DMS53 treated with DMSO at 0.1 percent for 48 hours (cell line): ENCODE results near the gene JKAMP.
"Not testable (repeated sequence)": the region's sequence is repeated elsewhere in the genome, so short reads cannot be mapped to it uniquely, and the experiment has no call there.

Source experiments
- DNase-seq: peaks from one replicate; lab custom pipeline; 2025; ENCODE audit not compliant: unreplicated experiment; lab: John Stamatoyannopoulos, UW

The JKAMP gene, protein sequence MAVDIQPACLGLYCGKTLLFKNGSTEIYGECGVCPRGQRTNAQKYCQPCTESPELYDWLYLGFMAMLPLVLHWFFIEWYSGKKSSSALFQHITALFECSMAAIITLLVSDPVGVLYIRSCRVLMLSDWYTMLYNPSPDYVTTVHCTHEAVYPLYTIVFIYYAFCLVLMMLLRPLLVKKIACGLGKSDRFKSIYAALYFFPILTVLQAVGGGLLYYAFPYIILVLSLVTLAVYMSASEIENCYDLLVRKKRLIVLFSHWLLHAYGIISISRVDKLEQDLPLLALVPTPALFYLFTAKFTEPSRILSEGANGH

DNA sequence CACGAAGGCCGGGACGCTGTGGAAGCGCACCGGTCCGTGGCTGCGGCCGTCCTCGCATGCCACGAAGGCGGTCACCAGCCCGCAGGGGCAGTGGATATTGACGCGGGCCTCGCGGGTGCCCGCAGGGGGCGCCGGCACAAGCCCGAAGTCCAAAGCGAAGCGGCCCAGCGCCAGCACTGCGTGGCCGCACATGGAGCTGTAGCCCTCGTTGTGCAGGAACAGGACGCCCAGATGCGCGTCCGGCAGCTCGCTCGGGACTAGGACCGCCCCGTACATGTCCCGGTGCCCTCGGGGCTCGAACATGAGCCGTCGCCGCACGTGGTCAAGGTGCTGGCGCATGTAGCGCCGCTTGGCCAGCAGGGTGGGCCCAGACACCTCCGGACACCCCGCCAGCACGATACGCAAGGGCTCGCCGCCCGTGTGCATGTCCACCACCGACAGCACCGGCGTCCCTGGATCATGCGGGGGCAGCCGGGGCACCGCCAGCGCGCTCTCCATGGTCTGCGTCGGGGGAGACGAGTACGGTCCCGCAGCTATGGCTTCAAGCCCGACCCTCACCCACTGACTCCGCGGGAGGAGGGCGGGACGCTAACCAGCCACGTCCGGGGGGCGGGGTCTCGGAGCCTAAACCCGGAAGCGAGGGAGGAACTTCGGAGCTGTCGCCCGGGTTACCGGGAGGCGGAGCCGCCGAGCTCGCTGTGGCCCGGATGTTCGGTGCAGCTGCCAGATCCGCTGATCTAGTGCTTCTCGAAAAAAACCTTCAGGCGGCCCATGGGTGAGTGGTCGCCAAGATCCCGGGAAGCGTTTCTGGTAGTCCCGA lies at the start of gene JKAMP, which contains the start of gene L3HYPDH:
JKAMP (plus strand) TSS at position 699 of the 820 bp plus-strand sequence; CDS start at position 772, 73 bp downstream.
L3HYPDH (minus strand) TSS at position 590 of the 820 bp plus-strand sequence; CDS start at position 498, 92 bp downstream.
- peak; percentile 84 for DNase-seq

DNA sequence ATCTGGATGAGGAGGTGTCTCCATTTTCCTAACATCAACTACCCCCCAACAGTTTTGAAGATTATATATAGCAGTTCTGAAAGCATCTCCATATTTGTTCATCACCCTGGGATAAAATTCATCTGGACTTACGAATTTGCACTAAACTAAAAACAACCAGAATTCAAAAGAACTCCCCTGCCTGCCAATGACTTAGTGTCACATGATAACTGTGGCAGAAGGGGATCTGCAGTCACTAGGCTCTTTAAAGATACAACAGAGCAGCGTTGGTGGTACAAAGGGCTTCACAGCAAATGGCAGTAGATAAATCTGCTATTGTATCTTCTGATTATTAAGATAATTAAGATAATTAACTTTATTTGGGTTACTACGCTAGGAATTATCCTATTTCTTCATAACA lies 49.2 kb upstream of the JKAMP start:
- DNase-seq: no peak

DNA sequence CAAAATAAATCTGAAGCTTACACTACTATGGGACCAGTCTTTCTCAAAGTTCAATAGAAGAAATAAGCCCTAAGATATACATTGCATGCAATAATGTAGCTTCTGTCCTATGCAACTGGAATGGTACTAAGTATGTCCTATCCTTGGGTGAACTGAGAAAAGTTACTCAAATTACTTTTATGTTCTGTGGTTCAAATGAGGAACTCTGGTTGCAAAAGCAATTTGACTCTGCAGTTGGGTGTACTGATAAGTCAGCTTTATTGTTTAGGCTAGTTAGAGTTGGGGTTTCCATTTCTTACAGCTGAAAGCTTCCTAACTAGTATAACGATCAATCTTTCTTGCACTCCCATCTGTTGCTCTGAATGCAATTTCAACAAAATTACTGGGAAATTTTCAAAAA lies 48.3 kb upstream of the JKAMP start:
- DNase-seq: no peak

DNA sequence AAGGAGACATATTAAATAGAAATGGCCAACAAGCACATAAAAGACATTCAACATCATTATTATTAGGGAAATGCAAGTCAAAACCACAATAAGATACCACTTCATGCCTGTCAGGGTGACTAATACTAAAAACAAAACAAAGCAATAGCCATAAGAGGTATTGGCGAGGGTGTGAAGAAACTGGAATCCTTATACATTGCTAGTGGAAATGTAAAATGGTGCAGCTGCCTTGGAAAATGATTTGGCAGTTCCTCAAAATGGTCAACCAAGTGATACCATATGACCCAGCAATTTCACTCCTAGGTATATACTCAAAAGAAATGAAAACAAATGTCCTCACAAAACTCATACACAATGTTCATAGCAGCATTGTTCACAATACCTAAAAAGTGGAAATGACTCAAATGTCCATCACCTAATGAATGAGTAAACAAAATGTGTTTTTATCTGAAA lies 46.1 kb upstream of the JKAMP start:
- DNase-seq: no peak

DNA sequence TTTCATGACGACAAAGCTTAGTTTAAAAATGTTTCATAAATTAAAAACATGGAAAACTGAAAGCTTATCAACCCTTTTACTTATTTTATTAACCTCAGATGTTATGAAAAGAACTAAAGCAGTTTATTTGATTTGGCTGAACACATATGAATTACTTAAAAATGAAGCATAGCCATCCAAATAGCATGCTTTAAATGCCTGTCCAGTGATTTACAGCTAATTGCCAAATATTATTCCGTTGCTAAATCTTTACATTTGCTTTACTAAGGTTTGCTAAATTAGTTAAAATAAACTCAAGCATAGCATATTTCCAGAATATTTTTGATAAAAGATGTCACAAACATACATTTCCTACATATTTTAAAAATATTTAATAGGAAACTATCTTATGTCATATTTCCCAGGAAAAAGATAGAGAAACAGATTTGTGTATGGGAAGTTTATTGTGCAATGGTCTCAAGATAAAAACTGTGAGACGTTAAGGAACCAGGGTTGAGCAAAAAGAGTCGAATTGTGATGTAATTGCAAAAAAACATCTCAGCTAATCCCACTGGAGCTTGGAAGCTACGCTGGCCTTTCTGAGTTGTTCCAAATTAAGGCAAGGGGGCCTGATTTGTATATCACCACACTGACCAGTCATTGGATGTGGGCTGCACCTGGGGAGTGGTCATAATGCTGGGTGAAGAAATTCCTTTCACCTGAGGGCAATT lies 44.9 kb upstream of the JKAMP start:
- DNase-seq: no peak

DNA sequence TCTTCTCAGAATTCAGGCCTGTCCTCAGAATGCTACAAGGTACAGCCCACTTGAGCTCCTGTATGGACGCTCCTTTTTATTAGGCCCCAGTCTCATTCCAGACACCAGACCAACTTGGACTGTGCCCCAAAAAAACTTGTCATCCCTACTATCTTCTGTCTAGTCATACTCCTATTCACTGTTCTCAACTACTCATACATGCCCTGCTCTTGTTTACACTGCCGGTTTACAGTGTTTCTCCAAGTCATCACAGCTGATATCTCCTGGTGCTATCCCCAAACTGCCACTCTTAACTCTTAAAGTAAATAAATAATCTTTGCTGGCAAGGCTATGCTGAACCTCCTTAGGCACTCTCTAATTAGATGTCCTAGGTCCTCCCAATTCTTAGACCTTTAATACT lies 35.6 kb upstream of the JKAMP start:
- not testable (repeated sequence) for DNase-seq

DNA sequence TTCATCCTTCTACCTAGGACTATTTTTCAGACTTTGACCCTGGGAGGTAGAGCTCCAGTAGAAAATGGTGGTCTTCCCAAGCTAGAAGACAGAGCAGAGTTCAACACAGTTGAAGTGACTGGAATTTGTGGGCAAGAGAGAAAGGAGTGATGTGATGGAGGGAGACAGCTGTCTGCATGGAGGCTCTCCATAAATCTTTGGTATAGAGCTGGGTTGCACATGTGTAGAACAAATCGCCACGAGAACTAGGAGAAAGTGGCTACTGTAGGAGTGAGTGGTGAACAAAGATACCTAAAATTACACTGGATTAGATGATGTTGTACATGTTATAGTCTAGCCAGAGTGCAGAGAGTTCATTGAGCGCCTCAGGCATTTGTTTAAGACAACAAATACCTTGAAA lies 33.6 kb upstream of the JKAMP start:
- DNase-seq: no peak

DNA sequence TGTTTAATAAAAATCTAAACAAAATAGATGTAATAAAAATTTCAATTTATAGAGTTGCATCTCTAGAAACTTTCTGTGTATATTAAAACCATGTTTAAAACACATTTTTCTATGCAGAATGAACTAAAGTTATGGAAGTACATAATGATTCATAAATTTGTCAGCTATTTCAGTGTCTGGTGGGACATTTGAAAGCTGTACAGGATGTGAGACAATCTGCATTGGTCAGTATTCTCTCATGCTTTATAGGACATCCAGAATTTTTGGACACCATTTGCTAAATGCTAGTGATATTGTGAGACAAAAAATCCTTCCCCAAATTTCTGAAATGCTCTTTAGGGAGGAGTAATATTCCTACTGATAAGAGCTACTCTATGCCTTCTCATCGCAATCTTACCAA lies 32.5 kb upstream of the JKAMP start:
- DNase-seq: no peak

DNA sequence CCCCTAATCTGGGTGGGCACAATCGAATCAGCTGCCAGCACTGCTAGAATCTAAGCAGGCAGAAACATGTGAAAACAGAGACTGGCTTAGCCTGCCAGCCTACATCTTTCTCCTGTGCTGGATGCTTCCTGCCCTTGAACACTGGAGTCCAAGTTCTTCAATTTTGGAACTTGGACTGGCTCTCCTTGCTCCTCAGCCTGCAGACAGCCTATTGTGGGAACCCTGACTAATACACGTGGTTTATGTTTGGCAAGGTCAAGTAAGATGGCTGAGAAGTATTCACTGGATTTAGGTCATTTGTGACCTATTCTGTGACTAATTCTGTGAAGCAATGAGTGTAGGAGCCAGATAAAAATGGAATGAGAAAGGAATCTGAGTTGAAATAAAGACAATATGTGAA lies 30.2 kb upstream of the JKAMP start:
- no peak for DNase-seq

DNA sequence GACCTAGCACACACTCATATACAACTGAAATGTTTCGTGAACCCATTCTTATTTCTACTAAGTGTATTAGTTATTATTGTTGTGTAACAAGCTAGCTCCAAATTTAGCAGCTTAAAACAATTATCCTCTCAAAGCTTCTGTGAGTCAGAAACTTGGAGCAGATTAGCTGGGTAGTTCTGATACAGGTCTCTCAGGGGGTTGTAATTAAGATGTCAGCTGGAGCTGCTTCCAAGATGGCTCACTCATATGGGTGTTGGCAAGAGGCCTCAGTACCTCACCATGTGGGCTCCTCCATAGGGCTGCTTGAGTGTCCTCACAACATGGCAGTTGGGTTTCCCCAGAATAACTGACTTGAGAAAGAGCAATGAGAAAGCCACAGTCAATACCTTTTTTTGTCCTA lies 28.9 kb upstream of the JKAMP start:
- no peak for DNase-seq

DNA sequence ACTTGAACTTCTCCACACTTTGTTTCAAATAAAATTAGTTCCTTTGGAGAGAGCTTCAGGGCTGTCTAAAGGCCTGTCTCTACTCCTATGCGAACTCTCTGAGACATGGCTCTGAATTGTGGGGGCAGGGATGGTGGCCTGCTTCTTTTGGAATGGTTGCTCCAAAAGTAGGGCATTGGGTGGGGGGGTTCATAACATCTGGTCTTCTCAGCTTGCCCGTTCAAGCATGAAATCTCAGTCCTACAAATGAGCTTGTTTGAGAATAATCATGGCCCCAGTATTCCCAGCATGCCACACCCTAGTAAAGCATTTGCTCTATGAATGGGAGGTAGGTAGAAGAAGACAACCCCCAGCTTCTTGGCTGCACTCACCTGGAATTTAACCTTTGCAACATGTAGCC lies 25.8 kb upstream of the JKAMP start:
- DNase-seq: no peak

DNA sequence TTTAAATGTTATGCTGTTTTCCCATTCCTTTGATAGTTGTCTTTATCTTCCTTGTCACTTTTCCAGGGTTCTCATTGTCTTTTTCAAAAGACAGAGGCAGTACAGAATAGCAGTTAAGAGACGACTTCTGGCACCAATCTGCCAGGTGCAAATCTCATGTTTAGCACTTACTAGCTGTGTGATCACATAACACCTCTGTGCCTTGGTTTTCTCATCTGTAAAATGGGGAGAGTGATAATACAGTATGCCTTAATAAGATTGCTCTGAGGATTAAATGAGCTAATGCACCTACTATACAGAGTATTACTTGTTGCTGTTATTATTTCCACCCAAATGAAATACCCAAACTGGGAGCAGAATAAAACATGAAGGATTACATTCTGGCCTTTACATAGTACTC lies 23.9 kb upstream of the JKAMP start:
- DNase-seq: no peak

DNA sequence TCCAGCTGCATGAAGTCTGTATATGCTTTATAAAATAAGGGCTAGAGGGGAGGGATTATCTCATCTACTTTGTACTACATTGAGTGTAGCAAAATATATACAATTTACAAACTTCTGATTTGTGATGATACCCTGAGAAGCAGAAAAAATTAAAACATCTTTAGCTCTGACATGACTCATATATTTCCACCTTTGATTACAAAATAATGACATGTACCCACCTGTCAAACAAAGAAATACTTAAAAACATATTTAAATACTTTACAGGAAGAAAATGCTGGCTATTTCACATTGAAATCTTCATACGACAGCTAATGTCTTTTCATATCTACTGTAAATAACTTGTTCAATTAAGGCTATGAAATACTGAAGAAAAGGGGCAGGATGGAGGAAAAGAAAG lies 22.4 kb upstream of the JKAMP start:
- DNase-seq: no peak

DNA sequence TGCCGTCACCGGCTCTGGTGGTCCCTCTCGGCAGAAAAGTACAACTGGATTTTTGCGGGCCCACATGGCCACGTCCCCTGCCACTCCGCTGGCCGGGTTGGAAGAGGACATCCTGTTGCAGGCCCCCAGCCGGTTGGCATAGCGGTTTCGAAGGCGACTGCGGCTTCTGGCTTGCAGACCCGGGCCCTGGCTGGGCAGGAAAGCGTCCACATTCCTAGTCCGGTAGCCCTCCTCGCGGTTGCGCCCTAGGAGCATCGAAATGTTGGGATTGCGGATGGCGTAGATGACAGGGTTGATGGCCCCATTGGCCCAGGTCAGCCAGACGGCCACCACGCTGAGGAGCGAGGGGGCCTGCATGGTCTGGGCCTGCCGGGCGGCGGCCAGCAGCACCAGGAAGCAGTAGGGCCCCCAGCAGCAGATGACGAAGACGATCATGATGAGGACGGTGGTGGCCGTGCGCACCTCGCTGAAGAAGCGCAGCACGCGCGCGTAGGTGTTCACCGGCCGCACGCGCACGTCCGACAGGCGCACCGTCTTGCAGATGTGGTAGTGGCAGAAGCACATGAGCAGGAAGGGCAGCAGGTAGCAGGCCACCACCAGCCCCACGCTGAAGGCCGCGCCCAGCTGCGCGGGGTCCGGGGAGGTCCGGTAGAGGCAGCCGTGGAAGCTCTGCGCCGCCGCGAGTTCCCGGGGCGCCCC lies 20.4 kb upstream of the JKAMP start:
- no peak for DNase-seq

DNA sequence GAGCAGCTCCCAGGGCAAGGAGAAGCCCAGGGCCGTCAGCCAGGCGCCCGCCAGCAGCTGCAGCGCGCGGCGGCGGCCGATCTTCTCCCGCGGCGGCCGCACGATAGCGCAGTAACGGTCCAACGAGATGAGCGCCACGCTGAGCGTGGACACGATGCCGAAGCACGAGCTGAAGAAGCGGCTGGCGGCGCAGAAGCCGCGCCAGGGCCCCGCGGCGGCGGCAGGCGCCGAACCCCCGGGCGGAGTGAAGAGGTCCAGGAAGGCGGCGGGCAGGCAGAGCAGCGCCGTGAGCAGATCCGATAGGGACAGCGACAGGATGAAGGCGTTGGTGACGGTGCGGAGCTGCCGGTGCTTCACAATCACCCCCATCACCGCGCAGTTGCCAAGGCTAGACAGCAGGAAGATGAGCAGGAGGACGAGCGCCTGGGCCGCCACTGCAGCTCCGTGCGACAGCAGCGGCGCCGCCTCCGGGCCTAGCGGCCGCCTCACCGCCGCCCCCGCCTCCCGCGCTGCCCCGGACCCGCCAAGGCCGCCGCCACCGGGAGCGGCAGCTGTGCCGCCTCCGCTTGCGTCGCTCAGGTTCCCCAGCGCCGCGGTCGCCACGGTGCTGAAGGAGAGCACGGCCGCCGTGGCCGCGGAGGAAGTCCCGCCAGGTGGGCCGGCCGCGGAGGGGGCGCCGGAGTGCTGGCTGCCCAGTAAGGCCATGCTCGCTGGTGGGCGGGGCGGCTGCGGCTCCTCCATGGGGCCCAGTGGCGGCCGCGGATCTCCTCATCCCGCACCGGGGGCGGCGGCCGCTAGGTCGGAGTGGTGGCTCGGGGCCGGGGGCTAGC lies 19.6 kb upstream of the JKAMP start:
- DNase-seq: peak; percentile 34

DNA sequence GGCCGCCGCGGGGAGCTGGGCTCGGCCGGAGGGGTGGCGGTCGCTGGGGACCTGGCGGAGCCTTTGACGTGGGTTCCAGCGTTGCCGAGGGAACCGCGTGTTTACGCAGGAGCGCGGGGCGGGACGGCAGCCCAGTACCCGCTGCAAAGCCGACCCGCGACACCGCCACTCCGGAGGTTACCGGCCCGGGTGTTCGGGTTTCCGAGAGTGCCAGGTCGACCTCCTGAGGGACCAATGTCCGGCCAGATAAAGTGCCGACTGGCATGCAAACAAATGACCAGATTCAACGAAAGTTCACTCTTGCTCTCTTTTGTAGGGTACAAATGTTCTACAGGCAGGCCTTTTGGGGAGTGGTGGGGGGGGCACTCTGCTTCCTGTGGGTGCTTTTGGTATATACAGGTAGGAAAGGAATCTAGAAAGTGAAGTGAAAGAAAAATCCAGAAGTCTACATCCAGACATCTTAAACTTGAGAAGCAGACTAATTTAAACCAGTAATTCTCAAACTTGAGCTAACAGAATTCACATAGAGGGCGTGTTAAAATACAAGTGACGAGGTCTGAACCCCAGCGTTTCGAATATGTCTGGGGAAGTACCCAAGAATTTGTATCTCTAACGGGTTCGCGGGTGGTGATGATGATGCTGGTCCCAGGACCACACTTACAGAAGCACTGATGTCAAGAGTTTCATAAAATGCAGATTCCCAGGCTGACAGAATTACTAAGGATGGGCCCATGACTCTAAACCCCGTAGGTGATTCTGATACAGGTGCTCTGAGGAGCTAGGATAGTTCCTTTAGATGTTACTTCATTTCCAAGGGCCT lies 18.8 kb upstream of the JKAMP start, which contains the start of gene GPR135:
GPR135 (minus strand) TSS at position 65 of the 820 bp plus-strand sequence. CDS start 154 bp downstream, outside the sequence.
- no peak for DNase-seq

DNA sequence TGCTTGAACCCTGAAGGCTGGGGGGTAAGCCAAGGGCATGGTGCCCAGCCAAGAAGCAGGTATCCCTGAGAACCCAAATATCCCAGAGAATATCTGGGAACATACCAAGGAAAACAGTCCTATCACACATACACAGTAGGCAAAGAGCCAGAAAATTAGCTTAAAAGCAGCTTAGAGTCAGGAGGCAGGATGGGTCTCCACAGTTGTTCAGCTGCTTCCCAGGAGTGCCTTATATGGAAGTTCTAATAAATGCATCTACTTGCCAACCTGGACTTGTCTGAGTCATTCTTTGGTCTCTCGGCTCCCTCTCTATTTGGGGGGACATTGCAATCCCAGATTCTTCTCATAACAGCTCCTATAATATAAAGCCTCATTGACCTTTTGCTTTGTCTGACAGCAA lies 10.1 kb upstream of the JKAMP start:
- no peak for DNase-seq

DNA sequence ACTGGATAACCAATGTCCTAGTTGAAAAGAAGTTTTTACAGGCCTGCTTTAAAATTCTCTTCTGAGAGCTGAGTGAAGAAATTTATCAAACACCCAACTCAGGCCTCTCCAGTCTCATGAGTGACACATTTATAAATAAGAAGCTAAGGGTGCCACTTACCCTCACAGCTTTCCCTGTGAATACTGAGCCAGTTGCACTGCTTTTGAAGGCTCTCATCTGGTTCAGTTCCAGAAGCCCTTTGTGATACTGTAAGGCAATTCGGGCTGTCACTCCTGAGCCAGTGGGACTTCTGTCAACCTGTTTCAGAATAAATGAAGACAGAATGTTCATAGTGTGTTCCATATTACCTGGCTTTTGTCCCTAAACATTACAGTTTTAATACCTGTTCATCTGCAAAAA lies 8.6 kb upstream of the JKAMP start:
- no peak for DNase-seq

DNA sequence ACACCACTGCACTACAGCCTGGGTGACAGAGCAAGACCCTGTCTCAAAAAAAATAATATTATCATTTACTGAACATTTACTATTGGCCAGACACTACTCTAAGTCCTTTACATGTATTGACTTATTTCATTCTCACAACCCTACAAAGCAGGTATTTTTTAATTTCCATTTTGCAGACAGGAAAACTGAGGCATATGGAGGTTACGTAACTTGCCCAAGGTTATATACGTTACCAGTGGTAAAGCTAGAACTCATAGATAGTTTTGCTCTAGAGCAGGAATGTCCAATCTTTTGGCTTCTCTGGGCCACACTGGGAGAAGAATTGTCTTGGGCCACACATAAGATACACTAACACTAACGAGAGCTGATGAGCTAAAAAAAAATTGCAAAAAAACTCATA lies 5.8 kb upstream of the JKAMP start:
- no peak for DNase-seq
